Mucosa of gallbladder (tissue), 1 donor: ENCODE measurements around the gene ABCG2. TPM values are rescaled to one million over a fixed set of nuclear protein-coding genes. Genes with fewer than 3 reads are reported as not detected.
"Not testable (repeated sequence)": the region's sequence is repeated elsewhere in the genome, so short reads cannot be mapped to it uniquely, and the experiment has no call there.

Experiments
- DNase-seq: peaks from one replicate; pipeline ENCODE4 v3.0.0-alpha.2; 2020; ENCODE audit warnings: low spot score
- total RNA-seq: library from RNA; stranded (reverse); gene quantifications from one replicate; pipeline ENCODE4 v1.2.1, GENCODE V29; 2021
- donor health status: DM: no; HTN: no; CAD: no.

ABCG2 gene
- total RNA-seq, 1 donor from 2014 or later, result 3.5 TPM

GRCh38 chr4:88166608-88167007 lies 8.2 kb upstream of the ABCG2 start:
- no peak for DNase-seq

DNA sequence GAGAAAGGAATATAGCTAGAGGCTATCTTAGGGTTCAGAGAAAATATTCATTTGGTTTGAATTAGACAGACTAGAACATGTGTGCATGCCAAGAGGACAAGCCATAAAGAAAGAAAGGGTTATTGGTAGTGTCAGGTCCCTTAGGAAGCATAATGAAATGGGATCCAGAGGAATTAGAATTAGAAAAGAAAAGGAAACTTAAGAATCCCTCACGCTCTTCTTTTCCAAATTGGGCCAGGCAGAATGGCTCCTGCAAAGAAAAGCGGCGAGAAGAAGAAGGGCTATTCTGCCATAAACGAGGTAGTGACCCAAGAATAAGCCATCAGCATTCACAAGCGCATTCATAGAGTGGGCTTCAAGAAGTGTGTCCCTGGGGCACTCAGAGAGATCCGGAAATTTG lies 4.9 kb upstream of the ABCG2 start:
- DNase-seq, result no peak

DNA sequence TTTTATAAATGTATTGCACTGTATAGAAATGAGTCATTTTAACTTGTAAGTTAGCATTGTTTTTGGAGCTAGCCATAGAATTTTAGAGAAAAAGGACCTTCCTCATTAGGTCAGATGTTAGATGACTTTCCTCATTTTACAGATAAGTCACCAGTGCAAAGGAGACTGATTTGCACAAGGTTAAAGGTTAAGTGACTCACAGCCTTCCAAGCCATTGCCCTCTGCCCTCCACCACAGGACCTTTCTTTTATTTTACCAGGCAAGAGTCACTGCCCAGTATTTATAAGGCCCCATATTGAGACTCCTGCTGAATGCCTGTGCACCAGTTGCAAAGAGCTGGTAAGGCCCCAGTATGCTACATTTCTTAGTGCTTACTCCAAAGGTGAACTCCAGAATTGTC lies 4.2 kb upstream of the ABCG2 start:
- DNase-seq, result no peak

DNA sequence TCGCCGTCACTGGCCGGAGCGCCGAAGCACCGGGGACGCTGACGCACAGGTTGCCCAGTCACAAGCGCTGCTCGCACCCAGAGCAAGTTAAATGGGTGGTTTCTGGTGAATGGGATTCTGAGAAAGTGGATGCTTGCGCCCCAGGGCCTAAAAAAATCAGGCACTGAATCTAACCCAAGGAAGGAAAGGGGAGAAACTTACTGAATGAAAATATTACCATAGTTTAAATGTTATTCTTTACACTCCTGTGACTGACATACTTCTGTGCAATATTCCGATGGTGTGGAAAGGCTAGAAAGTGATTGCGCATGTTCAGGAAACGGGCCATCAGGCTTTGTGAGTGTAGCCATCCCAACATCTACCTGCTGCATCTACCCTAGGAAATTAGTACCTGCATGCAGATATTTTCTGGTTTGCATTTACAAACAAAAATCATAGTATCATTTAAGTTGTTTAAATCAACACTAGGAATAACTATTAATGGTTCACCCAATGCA lies 838 bp upstream of the ABCG2 start:
- peak; percentile 12 for DNase-seq

GRCh38 chr4:88158038-88158488 lies 376 bp downstream of the ABCG2 start:
- DNase-seq, result no peak

DNA sequence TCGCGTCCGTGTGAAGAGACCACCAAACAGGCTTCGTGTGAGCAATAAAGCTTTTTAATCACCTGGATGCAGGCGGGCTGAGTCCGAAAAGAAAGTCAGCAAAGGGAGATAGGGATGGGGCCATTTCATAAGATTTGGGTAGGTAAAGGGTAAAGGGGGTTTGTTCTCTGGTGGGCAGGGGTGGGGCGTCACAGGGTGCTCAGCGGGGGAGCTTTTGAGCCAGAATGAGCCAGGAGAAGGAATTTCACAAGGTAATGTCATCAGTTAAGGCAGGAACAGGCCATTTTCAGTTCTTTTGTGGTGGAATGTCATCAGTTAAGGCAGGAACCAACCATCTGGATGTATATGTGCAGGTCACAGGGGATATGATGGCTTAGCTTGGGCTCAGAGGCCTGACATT lies 6.1 kb downstream of the ABCG2 start:
- DNase-seq, result not testable (repeated sequence)

DNA sequence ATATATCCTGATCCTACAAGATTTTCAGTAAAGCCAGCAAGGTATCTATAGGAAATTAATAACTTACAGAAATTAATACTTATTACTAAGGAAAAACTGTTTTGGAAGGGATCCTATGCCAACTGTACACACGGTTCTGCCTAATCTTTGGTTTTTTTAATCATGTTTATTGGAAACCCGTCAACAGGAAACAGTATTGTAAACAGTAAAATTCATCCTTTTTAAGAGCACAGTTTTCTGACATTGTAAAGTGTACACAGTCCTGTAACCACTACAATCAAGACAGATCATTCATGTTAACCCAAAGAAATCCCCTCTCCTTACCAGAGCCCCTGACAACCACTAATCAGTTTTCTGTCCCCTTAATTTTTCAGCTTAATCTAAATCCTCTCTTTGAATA lies 9.9 kb downstream of the ABCG2 start:
- DNase-seq, result no peak

GRCh38 chr4:88147799-88148217 lies 10.6 kb downstream of the ABCG2 start:
- DNase-seq, result no peak

DNA sequence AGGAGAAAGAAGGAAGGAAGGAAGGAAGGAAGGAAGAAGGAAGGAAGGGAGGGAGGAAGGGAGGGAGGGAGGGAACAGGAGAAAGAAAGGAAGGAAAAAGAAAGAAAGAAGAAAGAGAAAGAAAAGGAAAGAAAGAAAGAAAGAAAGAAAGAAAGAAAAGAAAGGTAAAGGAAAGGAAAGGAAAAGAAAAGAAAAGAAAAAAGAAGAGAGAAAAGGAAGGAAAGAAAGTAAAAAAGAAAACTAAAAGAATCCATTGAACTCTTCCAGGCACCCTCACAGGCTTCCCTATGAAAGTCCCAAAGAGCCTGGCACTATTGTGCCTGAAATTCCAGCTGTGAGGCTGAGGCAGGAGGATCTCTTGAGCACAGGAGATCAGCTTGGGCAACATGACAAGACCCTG lies 11.5 kb downstream of the ABCG2 start:
- no peak for DNase-seq

GRCh38 chr4:88144866-88145300 lies 13.6 kb downstream of the ABCG2 start:
- DNase-seq, result no peak

DNA sequence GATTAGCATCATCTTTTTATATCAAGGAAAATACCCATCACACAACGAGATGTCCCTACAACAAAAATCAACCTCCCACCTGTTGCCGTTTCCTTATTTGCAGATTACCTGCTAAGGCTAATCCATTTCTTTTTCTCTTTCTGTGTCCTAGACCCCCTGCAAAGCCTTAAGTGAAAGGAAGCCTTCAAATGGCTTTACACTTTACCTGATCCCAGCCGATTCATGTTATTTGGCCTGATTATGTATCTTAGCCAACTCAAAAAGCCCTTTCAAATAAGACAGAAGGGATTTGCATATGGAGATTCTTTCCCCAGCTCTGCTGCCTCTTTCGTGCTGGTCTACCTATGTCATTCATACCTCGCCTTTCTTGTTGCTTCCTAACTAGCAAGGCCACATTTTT lies 14.4 kb downstream of the ABCG2 start:
- no peak for DNase-seq

DNA sequence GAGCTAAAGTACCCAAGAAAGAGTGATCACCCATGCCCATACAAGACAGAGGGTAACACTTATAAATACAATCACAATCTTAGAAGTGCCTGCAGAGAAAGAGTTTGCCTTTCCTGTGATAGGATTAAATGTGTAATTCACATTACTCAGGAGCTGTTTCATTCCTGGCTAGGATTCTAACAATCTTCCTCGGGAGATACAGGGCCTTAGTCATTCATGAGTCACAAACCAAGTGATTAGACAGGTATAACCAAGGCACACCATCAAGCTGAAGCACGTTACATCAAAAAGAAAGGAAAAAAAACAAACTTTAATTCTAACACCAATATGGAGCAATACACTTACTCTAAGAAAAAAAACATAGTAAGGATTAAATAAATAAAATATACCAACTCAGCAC lies 14.9 kb downstream of the ABCG2 start:
- DNase-seq, result no peak

GRCh38 chr4:88138561-88138960 lies 19.9 kb downstream of the ABCG2 start:
- DNase-seq, result no peak

DNA sequence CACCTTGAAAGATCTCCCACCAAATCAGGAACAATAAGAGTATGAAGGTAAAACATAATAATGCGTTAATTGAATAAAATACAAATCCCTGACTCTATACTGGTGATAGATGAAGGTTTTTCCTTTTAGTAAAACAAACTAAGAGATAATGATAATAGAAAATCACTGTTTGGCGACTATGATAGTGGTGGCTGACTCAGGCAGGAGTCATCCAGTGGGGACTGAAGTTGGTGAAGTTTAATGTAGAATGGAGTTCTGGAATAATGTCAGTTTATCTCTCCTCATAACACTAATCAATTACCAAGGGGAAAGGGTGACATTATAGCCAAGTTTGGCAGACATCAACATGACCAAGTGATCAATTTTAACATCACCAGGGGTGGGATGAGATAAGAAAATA lies 21.3 kb downstream of the ABCG2 start:
- DNase-seq, result no peak

DNA sequence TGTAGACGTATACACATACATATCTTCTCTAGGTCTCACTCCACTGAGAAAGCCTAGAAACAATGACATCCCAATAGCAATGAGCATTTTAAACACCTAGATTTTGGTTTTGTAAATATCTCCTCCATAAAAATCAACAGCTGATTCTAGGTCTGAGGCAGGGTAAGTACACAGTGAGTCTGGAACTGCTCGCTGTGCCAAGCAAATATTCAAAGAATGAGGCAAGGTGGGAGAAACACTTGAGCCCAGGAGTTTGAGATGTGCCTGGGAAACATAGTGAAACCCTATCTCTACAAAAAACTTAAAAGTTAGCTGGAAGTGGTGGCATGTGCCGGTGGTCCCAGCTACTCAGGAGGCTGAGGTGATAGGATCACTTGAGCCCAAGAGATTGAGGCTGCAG lies 22.2 kb downstream of the ABCG2 start:
- DNase-seq, result no peak

DNA sequence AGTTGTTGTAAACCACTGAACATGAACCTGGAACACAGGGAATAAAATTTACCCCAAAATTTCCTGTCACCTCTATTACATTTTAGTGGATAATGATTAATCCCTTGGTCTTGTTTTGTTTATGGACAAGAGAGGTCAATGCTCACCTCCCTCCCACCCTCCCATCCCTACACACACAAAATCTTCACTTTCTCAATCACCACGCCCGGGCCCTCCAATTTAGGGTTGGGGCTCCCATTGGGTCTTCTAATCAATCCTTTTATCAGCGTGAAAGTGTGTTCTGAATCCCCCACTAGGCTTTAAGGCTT lies 23.1 kb downstream of the ABCG2 start:
- DNase-seq, result no peak

DNA sequence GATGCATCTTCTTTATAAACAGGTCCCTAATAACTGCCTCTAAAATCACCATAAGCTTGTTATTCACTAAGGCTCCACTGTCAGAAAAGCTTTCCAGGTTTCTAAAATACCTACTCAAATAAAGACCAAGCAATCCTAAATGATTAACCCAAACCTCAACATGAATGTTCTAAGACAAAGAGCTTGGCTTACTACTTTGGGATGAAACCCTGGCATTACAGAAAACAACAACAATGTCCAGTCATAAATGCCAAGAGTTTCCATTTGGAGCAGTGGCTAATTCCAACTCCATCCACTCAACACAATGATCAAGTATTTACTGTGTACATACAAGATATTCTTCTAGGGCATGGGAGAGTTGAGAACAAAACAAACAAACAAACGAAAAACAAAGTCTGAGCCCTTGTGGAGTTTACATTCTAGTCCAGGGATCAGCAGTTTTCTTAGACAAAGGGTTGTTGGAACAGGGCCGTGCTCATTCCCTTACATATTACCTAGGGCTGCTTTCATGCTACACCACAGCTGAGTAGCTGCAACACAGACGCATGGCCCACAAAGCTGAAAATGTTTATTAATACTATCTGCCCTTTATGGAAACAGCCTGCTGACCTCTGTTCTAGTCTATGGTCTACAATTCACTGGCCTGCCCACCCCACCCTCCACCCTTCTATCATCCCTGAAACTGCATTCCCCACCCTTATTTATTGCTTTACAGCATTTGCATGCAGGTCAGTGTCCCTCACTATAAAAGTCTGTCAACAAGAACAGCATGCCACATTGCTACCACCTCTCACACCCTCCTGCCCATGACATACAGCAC lies 23.7 kb downstream of the ABCG2 start:
- no peak for DNase-seq

DNA sequence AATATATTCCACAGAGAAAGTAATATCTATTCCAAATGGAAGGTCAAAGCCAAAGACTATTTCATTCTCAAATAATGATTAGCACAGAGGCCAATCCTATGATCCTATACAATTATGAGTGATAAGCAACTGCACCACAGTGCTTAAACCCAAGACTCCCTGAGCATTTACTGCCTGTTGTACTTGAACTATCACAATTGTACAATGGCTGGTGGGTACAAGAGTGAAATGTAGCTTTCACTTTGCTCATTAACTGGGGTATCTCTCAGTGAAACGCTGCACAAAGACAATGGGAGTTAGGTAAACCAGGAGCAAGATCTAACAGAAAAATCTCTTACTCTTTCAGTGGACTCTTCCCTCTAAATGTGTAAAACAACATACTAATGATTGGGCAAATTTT lies 24.3 kb downstream of the ABCG2 start:
- no peak for DNase-seq

GRCh38 chr4:88130544-88131305 lies 27.7 kb downstream of the ABCG2 start:
- DNase-seq, result no peak

GRCh38 chr4:88130003-88130402 lies 28.4 kb downstream of the ABCG2 start:
- DNase-seq, result no peak

- not testable (repeated sequence) for DNase-seq
Observed at GRCh38 chr4:88122260-88122659, 36.2 kb downstream of the ABCG2 start.

GRCh38 chr4:88119943-88120342 lies 38.5 kb downstream of the ABCG2 start:
- DNase-seq, result no peak

DNA sequence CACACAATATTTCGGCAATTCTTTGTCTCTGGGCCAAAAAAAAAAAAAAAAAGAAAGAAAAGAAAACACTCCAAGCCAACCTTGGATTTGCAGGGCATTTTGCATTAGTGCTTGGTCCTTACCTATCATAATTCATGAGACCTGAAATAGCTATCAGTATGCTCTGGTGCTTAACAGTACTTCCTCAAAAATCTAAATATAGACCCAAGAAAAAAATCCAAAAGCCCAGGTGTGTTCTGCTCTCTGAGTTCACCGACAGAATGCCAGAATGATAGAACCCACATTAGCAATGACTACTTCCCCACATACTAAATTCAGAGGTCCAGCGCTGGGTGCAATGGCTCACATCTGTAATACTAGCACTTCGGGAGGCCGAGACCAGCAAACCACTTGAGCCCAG lies 42.9 kb downstream of the ABCG2 start:
- no peak for DNase-seq
